ENCODE data around the gene GGT7. TPM values are rescaled to one million over a fixed set of nuclear protein-coding genes. Genes with fewer than 3 reads are reported as not detected.

GGT7 gene
- polyA plus RNA-seq, 1 donor from 2014 or later = 42.9 TPM

- no peak overlapping the region for H3K4me3 ChIP-seq (ENCODE audit: low read length)
- no peaks in the 10 kb centered on the region for H3K27me3 ChIP-seq (ENCODE audit: insufficient read depth, low read depth, low read length)
- no peaks in the 10 kb centered on the region for H3F3A ChIP-seq (ENCODE audit: insufficient read depth, low read length, poor library complexity, severe bottlenecking)
- no peak overlapping the region for H2AFZ ChIP-seq (ENCODE audit: low read depth, low read length)
- no peak overlapping the region for H3K4me2 ChIP-seq (ENCODE audit: low read length)
- H3K27ac ChIP-seq (ENCODE audit: low read length) = no peak overlapping the region
- no peaks in the 10 kb centered on the region for H3K36me3 ChIP-seq (ENCODE audit: insufficient read depth, low read length)
- TF ChIP-seq EP300 (conservative IDR thresholded peaks at IDR 0.05; ENCODE audit: poor library complexity, severe bottlenecking) (no peak), EZH2 (IDR thresholded peaks at IDR 0.05; ENCODE audit: borderline replicate concordance, insufficient read depth, low read length, poor library complexity, severe bottlenecking) (no peak), TAF1 (IDR thresholded peaks at IDR 0.05; ENCODE audit: low read depth) (no peak), MXI1 (conservative IDR thresholded peaks at IDR 0.05; ENCODE audit: poor library complexity, severe bottlenecking) (no peak), POLR2AphosphoS5 (IDR thresholded peaks at IDR 0.05) (no peak), REST (IDR thresholded peaks at IDR 0.05; ENCODE audit: borderline replicate concordance) (no peak), CTCF (IDR thresholded peaks at IDR 0.05; ENCODE audit: poor library complexity, severe bottlenecking) (no peak), SMC3 (conservative IDR thresholded peaks at IDR 0.05; ENCODE audit: poor library complexity) (no peak), RAD21 (conservative IDR thresholded peaks at IDR 0.05) (no peak)
- H3K9me2 ChIP-seq (ENCODE audit: insufficient read depth, low read length) = no peaks in the 10 kb centered on the region
- H3K9ac ChIP-seq (ENCODE audit: low read length) = no peak overlapping the region
- peaks cover 42% of the 10 kb centered on the region for H3K79me2 ChIP-seq (replicated peaks; ENCODE audit: insufficient read depth, low read length)
- H4K20me1 ChIP-seq (ENCODE audit: insufficient read depth) = no peaks in the 10 kb centered on the region
- no peaks in the 10 kb centered on the region for H3K9me3 ChIP-seq (ENCODE audit: low read length)
Measured at GRCh38 chr20:34798871-34799270, 73.8 kb downstream of the GGT7 start.

GRCh38 chr20:34798328-34798727 lies 74.3 kb downstream of the GGT7 start:
- Histone ChIP-seq H3K27me3 (ENCODE audit: insufficient read depth, low read depth, low read length) (no peaks in the 10 kb centered on the region), H3K9ac (ENCODE audit: low read length) (no peak overlapping the region), H3K4me2 (ENCODE audit: low read length) (no peak overlapping the region), H3K9me2 (ENCODE audit: insufficient read depth, low read length) (no peaks in the 10 kb centered on the region), H2AFZ (ENCODE audit: low read depth, low read length) (no peak overlapping the region), H3F3A (ENCODE audit: insufficient read depth, low read length, poor library complexity, severe bottlenecking) (no peaks in the 10 kb centered on the region), H3K36me3 (ENCODE audit: insufficient read depth, low read length) (no peaks in the 10 kb centered on the region), H4K20me1 (ENCODE audit: insufficient read depth) (no peaks in the 10 kb centered on the region), H3K27ac (ENCODE audit: low read length) (no peak overlapping the region), H3K79me2 (replicated peaks; ENCODE audit: insufficient read depth, low read length) (peaks cover 46% of the 10 kb centered on the region), H3K4me3 (ENCODE audit: low read length) (no peak overlapping the region), H3K9me3 (ENCODE audit: low read length) (no peaks in the 10 kb centered on the region)
- TF ChIP-seq EP300 (conservative IDR thresholded peaks at IDR 0.05; ENCODE audit: poor library complexity, severe bottlenecking) = no peak
- TF ChIP-seq SMC3 (conservative IDR thresholded peaks at IDR 0.05; ENCODE audit: poor library complexity) = no peak
- TF ChIP-seq POLR2AphosphoS5 (IDR thresholded peaks at IDR 0.05) = no peak
- TF ChIP-seq CTCF (IDR thresholded peaks at IDR 0.05; ENCODE audit: poor library complexity, severe bottlenecking) = no peak
- TF ChIP-seq MXI1 (conservative IDR thresholded peaks at IDR 0.05; ENCODE audit: poor library complexity, severe bottlenecking) = no peak
- TF ChIP-seq RAD21 (conservative IDR thresholded peaks at IDR 0.05) = no peak
- no peak for TF ChIP-seq REST (IDR thresholded peaks at IDR 0.05; ENCODE audit: borderline replicate concordance)
- TF ChIP-seq EZH2 (IDR thresholded peaks at IDR 0.05; ENCODE audit: borderline replicate concordance, insufficient read depth, low read length, poor library complexity, severe bottlenecking) = no peak
- no peak for TF ChIP-seq TAF1 (IDR thresholded peaks at IDR 0.05; ENCODE audit: low read depth)
